Upper lobe of right lung (tissue), 1 donor: Measurements from ENCODE around the gene NUP50. TPM values are rescaled to one million over a fixed set of nuclear protein-coding genes. Genes with fewer than 3 reads are reported as not detected.
"Not testable (repeated sequence)": the region's sequence is repeated elsewhere in the genome, so short reads cannot be mapped to it uniquely, and the experiment has no call there.

ENCODE experiments used
- ATAC-seq: fragments of 200-7000 bp; cut with Tn5 transposase; one replicate; pipeline ENCODE4 v1.9.1; 2020; ENCODE audit warnings: mild to moderate bottlenecking, moderate library complexity
- DNase-seq: peaks from one replicate; pipeline ENCODE4 v3.0.0-alpha.2; 2020
- H3K27ac ChIP-seq: fragments of 200-600 bp; one replicate; pipeline ENCODE4 v1.8.0; 2022
- H3K27me3 ChIP-seq: fragments of 200-600 bp; one replicate; pipeline ENCODE4 v1.8.0; 2022; ENCODE audit warnings: mild to moderate bottlenecking
- H3K36me3 ChIP-seq: fragments of 200-600 bp; one replicate; pipeline ENCODE4 v1.8.0; 2022
- H3K4me1 ChIP-seq: fragments of 200-600 bp; one replicate; pipeline ENCODE4 v1.8.0; 2022
- H3K4me3 ChIP-seq: fragments of 200-600 bp; one replicate; pipeline ENCODE4 v1.8.0; 2022; ENCODE audit warnings: mild to moderate bottlenecking
- H3K9me3 ChIP-seq: fragments of 200-600 bp; one replicate; pipeline ENCODE4 v1.8.0; 2022
- CTCF ChIP-seq: fragments of 200-600 bp; IDR thresholded peaks from one replicate; pipeline ENCODE4 v1.8.0; 2022; ENCODE audit warnings: antibody characterized with exemption
- intact Hi-C: fragments of 100-400 bp; cut with DNase I; formaldehyde crosslinking; loops from one replicate; pipeline ENCODE4 v1.11.0; 2022
- total RNA-seq: library from RNA; stranded (reverse); fragmentation: NEBNext Ultra II Directional; extraction: Animal tissue kit (Norgen Biotek cat#: 25700); gene quantifications from one replicate; pipeline ENCODE4 v1.2.1, GENCODE V29; 2021
- donor health status: DM: no; HTN: yes; CAD: no; lungs with severe emphysema.

Gene NUP50
- total RNA-seq, 1 donor from 2014 or later = 51.5 TPM

- no peak for TF ChIP-seq CTCF
- H3K4me1 ChIP-seq = no peaks in the 10 kb centered on the region
- H3K27me3 ChIP-seq = no peaks in the 10 kb centered on the region
- DNase-seq (no peak), ATAC-seq (no peak)
- H3K4me3 ChIP-seq = no peak overlapping the region
- intact Hi-C loops = no loop called here
- H3K36me3 ChIP-seq = peaks cover 23% of the 10 kb centered on the region
- H3K27ac ChIP-seq = no peak overlapping the region
- H3K9me3 ChIP-seq = no peaks in the 10 kb centered on the region
These were observed 26.6 kb downstream of the NUP50 start for GRCh38 chr22:45190202-45190872.

GRCh38 chr22:45191746-45192145 lies 28.0 kb downstream of the NUP50 start:
- H3K9me3 ChIP-seq, intact Hi-C loops, H3K27ac ChIP-seq, ATAC-seq, H3K27me3 ChIP-seq, H3K4me3 ChIP-seq, H3K4me1 ChIP-seq, DNase-seq: not testable (repeated sequence)
- peaks cover 20% of the 10 kb centered on the region for H3K36me3 ChIP-seq

GRCh38 chr22:45192701-45193187 lies 29.0 kb downstream of the NUP50 start:
- Histone ChIP-seq H3K27me3 (no peaks in the 10 kb centered on the region), H3K27ac (no peak overlapping the region), H3K4me1 (no peaks in the 10 kb centered on the region), H3K9me3 (no peaks in the 10 kb centered on the region), H3K4me3 (no peak overlapping the region), H3K36me3 (peaks cover 29% of the 10 kb centered on the region)
- intact Hi-C loops = no loop called here
- ATAC-seq (no peak), DNase-seq (no peak)
- no peak for TF ChIP-seq CTCF

GRCh38 chr22:45194686-45195085 lies 31.0 kb downstream of the NUP50 start:
- H3K4me1 ChIP-seq = no peaks in the 10 kb centered on the region
- intact Hi-C loops = no loop called here
- no peak for TF ChIP-seq CTCF
- no peak overlapping the region for H3K4me3 ChIP-seq
- no peaks in the 10 kb centered on the region for H3K27me3 ChIP-seq
- no peak for ATAC-seq
- DNase-seq = no peak
- H3K36me3 ChIP-seq = peaks cover 38% of the 10 kb centered on the region
- H3K9me3 ChIP-seq = no peaks in the 10 kb centered on the region
- no peak overlapping the region for H3K27ac ChIP-seq

GRCh38 chr22:45195616-45196015 lies 31.9 kb downstream of the NUP50 start:
- intact Hi-C loops = no loop called here
- Histone ChIP-seq H3K4me1 (no peaks in the 10 kb centered on the region), H3K27me3 (no peaks in the 10 kb centered on the region), H3K4me3 (no peak overlapping the region), H3K36me3 (peaks cover 47% of the 10 kb centered on the region), H3K9me3 (no peaks in the 10 kb centered on the region), H3K27ac (no peak overlapping the region)
- ATAC-seq (no peak), DNase-seq (no peak)
- no peak for TF ChIP-seq CTCF

- DNase-seq (no peak), ATAC-seq (no peak)
- Histone ChIP-seq H3K27ac (no peak overlapping the region), H3K36me3 (peaks cover 51% of the 10 kb centered on the region), H3K27me3 (no peaks in the 10 kb centered on the region), H3K9me3 (no peaks in the 10 kb centered on the region), H3K4me1 (no peaks in the 10 kb centered on the region), H3K4me3 (no peak overlapping the region)
- no peak for TF ChIP-seq CTCF
- intact Hi-C loops = no loop called here
These were observed 32.6 kb downstream of the NUP50 start for GRCh38 chr22:45196308-45196707.
